GM12878 (cell line): Measurements from ENCODE around the gene PES1. TPM values are rescaled to one million over a fixed set of nuclear protein-coding genes. Genes with fewer than 3 reads are reported as not detected.
A peak's percentile ranks its signal among the peaks of the same experiment; 100 is the strongest.

Experiments
- BCL11A ChIP-seq: IDR thresholded peaks from 2 replicates; pipeline ENCODE4 v1.6.1; 2011; ENCODE audit warnings: low read depth, low read length
- BMI1 ChIP-seq: fragments of 450-650 bp; IDR thresholded peaks from 2 replicates; pipeline ENCODE4 v1.6.1; 2016; ENCODE audit warnings: mild to moderate bottlenecking, moderate library complexity, borderline replicate concordance
- CBX3 ChIP-seq: fragments of 200-600 bp; sonication (generic); IDR thresholded peaks from 2 replicates; pipeline ENCODE4 v1.6.1; 2016; ENCODE audit warnings: low read depth, borderline replicate concordance
- CHD2 ChIP-seq: IDR thresholded peaks from 2 replicates; pipeline ENCODE4 v1.6.1; 2011; ENCODE audit warnings: low read depth, low read length, improper control_type of control experiment, borderline replicate concordance
- EED ChIP-seq: sonication (generic); IDR thresholded peaks from 2 replicates; pipeline ENCODE4 v1.6.1; 2016; ENCODE audit warnings: antibody characterized with exemption, low read depth
- JUND ChIP-seq: IDR thresholded peaks from 2 replicates; pipeline ENCODE4 v1.6.1; 2012; ENCODE audit warnings: low read depth, mild to moderate bottlenecking, low read length, improper control_type of control experiment, moderate library complexity
- MTA3 ChIP-seq: IDR thresholded peaks from 2 replicates; pipeline ENCODE4 v1.6.1; 2012; ENCODE audit warnings: low read length, inconsistent platforms, borderline replicate concordance
- POLR2A ChIP-seq: IDR thresholded peaks from 2 replicates; pipeline ENCODE4 v1.6.1; 2011; ENCODE audit warnings: low read depth, mild to moderate bottlenecking, low read length
- POU2F2 ChIP-seq: IDR thresholded peaks from 3 replicates; pipeline ENCODE4 v1.6.1; 2011; ENCODE audit warnings: low read depth, mild to moderate bottlenecking, low read length, borderline replicate concordance
- RAD21 ChIP-seq: IDR thresholded peaks from 2 replicates; pipeline ENCODE4 v1.6.1; 2011; ENCODE audit warnings: mild to moderate bottlenecking, low read depth, low read length, moderate library complexity; ENCODE audit not compliant: insufficient read depth
- SUPT20H ChIP-seq: IDR thresholded peaks from 2 replicates; pipeline ENCODE4 v1.6.1; 2011; ENCODE audit warnings: low read depth, mild to moderate bottlenecking, low read length, moderate library complexity, borderline replicate concordance; ENCODE audit not compliant: control insufficient read depth
- TAF1 ChIP-seq: IDR thresholded peaks from 2 replicates; pipeline ENCODE4 v1.6.1; 2011; ENCODE audit warnings: mild to moderate bottlenecking, low read depth, low read length, borderline replicate concordance
- TARDBP ChIP-seq: IDR thresholded peaks from 2 replicates; pipeline ENCODE4 v1.6.1; 2016; ENCODE audit warnings: borderline replicate concordance
- YBX1 ChIP-seq: fragments of 450-650 bp; IDR thresholded peaks from 2 replicates; pipeline ENCODE4 v1.6.1; 2016; ENCODE audit warnings: antibody characterized with exemption
- polyA plus RNA-seq, 11 experiments: library from polyadenylated mRNA; depleted of rRNA in 4 of 11; unstranded in 6 of 11; stranded (reverse) in 5 of 11; fragments of >200 nt; fragmentation: Nextera tagmentation in 4 of 11; fragmentation: Illumina TruSeq in 1 of 11; extraction: Ambion mirVana in 4 of 11; extraction: Trizol in 1 of 11; gene quantifications; 1 replicate in 1 of 11; 2 replicates in 10 of 11; pipeline versions ENCODE4 v1.2.1 to v1.2.3, GENCODE V29; 2011 to 2016; ENCODE audit warnings: inconsistent platforms in 2 of 11, missing spikeins in 2 of 11, low read depth in 1 of 11
- total RNA-seq, 4 experiments: library from RNA; depleted of rRNA in 3 of 4; stranded (reverse); fragments of >200 nt in 3 of 4; fragmentation: Illumina TruSeq in 1 of 4; extraction: Trizol in 1 of 4; gene quantifications; 2 replicates each; pipeline versions ENCODE4 v1.2.1 to v1.2.3, GENCODE V29; 2013 to 2021
- TF ChIP-seq, protein P1 (sequence below): fragments of 450-650 bp; formaldehyde crosslinking; IDR thresholded peaks from 2 replicates; pipeline ENCODE4 v1.4.0; 2022; ENCODE audit warnings: mild to moderate bottlenecking, moderate library complexity
- TF ChIP-seq, protein P2 (sequence below): fragments of 450-650 bp; IDR thresholded peaks from 2 replicates; pipeline ENCODE4 v1.6.1; 2016; ENCODE audit warnings: mild to moderate bottlenecking, moderate library complexity, borderline replicate concordance
- TF ChIP-seq, protein P3 (sequence below): IDR thresholded peaks from 2 replicates; pipeline ENCODE4 v1.6.1; 2012; ENCODE audit warnings: low read depth, low read length, improper control_type of control experiment

The PES1 gene
- total and polyA plus RNA-seq, 10 of the 15 experiments (the other 5 are each of a cell fraction or from before 2014, with no cell fraction given), result 6.9 to 139 (median 106) TPM

DNA sequence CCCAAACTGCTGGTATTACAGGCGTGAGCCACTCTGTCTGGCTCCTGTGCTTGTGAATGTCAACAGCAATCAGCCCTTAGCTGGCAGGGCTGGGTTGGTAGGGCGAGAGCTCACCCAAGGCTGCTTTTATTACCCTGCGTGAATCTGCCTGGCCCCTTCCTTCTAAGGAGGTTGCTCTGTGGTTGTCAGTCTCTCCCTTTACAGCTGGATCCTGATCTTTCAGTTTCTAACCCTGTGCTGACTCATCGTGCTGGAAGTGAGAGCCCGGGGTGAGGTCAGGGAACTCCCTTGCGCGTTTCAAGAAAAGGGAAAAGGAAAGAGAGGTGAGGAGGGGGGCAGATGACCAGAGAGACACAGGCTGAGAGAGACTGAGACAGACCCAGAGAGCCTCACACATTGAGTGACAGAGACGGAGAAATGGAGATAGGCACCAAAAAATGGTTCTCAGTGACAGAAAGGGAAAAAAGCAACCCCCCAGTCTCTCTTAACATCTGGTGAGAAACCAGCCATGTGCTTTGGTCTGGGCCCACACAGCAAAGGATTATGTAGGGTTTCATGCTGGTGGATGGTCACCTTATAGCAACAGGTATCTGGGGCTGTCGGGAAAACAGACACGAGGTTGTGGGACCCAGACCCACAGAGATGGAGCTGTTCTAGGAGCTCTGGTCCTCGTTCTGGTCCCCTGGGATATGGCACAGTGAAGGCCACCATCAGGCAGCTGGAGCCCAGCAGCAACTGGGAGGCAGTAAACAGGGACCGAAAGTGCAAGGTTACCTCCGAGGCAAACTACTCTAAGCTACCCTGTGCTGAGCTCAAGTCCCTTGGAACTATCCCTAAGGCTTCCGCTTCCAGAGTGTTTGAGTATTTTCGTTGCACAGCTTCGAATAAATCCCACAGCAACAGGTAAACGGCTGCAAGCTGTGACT lies 17.8 kb upstream of the PES1 start (continued):
- TF ChIP-seq, protein P1, sequence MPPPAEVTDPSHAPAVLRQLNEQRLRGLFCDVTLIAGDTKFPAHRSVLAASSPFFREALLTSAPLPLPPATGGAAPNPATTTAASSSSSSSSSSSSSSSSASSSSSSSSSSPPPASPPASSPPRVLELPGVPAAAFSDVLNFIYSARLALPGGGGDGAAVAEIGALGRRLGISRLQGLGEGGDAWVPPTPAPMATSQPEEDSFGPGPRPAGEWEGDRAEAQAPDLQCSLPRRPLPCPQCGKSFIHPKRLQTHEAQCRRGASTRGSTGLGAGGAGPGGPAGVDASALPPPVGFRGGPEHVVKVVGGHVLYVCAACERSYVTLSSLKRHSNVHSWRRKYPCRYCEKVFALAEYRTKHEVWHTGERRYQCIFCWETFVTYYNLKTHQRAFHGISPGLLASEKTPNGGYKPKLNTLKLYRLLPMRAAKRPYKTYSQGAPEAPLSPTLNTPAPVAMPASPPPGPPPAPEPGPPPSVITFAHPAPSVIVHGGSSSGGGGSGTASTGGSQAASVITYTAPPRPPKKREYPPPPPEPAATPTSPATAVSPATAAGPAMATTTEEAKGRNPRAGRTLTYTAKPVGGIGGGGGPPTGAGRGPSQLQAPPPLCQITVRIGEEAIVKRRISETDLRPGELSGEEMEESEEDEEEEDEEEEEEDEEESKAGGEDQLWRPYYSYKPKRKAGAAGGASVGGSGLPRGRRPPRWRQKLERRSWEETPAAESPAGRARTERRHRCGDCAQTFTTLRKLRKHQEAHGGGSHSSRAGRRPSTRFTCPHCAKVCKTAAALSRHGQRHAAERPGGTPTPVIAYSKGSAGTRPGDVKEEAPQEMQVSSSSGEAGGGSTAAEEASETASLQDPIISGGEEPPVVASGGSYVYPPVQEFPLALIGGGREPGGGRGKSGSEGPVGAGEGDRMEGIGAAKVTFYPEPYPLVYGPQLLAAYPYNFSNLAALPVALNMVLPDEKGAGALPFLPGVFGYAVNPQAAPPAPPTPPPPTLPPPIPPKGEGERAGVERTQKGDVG (CRISPR knock-in tag), result no peak
- TF ChIP-seq CHD2 (peak; percentile 49; the same call in 1 of the 2 replicates), RAD21 (no peak), BCL11A (peak; percentile 37; the same call in 1 of the 2 replicates), YBX1 (no peak), TAF1 (0 out of 2 replicates have a peak, but pooled peaks have one; percentile 5), CBX3 (no peak), MTA3 (no peak), BMI1 (no peak), POLR2A (no peak), JUND (0 out of 2 replicates have a peak, but pooled peaks have one; percentile 10), SUPT20H (no peak), EED (peak; percentile 97), TARDBP (no peak), POU2F2 (no peak)
- TF ChIP-seq, protein P2, sequence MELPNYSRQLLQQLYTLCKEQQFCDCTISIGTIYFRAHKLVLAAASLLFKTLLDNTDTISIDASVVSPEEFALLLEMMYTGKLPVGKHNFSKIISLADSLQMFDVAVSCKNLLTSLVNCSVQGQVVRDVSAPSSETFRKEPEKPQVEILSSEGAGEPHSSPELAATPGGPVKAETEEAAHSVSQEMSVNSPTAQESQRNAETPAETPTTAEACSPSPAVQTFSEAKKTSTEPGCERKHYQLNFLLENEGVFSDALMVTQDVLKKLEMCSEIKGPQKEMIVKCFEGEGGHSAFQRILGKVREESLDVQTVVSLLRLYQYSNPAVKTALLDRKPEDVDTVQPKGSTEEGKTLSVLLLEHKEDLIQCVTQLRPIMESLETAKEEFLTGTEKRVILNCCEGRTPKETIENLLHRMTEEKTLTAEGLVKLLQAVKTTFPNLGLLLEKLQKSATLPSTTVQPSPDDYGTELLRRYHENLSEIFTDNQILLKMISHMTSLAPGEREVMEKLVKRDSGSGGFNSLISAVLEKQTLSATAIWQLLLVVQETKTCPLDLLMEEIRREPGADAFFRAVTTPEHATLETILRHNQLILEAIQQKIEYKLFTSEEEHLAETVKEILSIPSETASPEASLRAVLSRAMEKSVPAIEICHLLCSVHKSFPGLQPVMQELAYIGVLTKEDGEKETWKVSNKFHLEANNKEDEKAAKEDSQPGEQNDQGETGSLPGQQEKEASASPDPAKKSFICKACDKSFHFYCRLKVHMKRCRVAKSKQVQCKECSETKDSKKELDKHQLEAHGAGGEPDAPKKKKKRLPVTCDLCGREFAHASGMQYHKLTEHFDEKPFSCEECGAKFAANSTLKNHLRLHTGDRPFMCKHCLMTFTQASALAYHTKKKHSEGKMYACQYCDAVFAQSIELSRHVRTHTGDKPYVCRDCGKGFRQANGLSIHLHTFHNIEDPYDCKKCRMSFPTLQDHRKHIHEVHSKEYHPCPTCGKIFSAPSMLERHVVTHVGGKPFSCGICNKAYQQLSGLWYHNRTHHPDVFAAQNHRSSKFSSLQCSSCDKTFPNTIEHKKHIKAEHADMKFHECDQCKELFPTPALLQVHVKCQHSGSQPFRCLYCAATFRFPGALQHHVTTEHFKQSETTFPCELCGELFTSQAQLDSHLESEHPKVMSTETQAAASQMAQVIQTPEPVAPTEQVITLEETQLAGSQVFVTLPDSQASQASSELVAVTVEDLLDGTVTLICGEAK, result no peak
- TF ChIP-seq, protein P3, sequence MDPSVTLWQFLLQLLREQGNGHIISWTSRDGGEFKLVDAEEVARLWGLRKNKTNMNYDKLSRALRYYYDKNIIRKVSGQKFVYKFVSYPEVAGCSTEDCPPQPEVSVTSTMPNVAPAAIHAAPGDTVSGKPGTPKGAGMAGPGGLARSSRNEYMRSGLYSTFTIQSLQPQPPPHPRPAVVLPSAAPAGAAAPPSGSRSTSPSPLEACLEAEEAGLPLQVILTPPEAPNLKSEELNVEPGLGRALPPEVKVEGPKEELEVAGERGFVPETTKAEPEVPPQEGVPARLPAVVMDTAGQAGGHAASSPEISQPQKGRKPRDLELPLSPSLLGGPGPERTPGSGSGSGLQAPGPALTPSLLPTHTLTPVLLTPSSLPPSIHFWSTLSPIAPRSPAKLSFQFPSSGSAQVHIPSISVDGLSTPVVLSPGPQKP, result no peak
